Neuron (in vitro differentiated cells): ENCODE data around the gene NRBF2.

Experiments used
- H2AFZ ChIP-seq: one replicate; pipeline ENCODE4 v1.6.1; 2013; ENCODE audit warnings: low read depth, mild to moderate bottlenecking, inconsistent platforms, low read length, moderate library complexity
- H3K27me3 ChIP-seq: one replicate; pipeline ENCODE4 v1.6.1; 2013; ENCODE audit warnings: low read length; ENCODE audit not compliant: insufficient read depth
- H3K36me3 ChIP-seq: one replicate; pipeline ENCODE4 v1.6.1; 2013; ENCODE audit warnings: low read length; ENCODE audit not compliant: insufficient read depth
- H3K4me1 ChIP-seq: one replicate; pipeline ENCODE4 v1.6.1; 2013; ENCODE audit warnings: low read length; ENCODE audit not compliant: insufficient read depth
- H3K4me3 ChIP-seq: 2 replicates; pipeline ENCODE4 v1.5.1; 2013; ENCODE audit warnings: mild to moderate bottlenecking, low read length, moderate library complexity
- H3K9me3 ChIP-seq: one replicate; pipeline ENCODE4 v1.6.1; 2013; ENCODE audit warnings: low read length

Gene NRBF2

DNA sequence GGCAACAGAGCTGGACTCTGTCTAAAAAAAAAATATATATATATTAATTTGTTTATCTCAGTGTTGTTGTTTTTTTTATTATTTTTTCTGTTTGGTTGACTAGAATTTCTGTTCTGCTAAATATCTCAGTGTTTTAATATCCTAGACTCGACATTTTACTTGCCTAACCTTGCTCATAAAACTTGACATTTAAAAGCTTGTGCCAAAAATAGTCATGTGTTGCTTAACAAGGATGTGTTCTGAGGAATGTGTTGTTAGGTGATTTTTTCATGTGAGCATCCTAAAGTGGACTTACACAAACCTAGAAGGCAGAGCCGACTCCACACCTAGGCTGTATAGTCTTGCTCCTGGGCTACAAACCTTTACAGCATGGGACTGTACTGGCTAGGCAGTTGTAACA is 23.1 kb downstream of the NRBF2 start:
- Histone ChIP-seq H3K9me3 (no peaks in the 10 kb centered on the region), H2AFZ (no peak overlapping the region), H3K27me3 (no peaks in the 10 kb centered on the region), H3K4me3 (no peak overlapping the region), H3K4me1 (no peaks in the 10 kb centered on the region), H3K36me3 (peaks cover 29% of the 10 kb centered on the region)

DNA sequence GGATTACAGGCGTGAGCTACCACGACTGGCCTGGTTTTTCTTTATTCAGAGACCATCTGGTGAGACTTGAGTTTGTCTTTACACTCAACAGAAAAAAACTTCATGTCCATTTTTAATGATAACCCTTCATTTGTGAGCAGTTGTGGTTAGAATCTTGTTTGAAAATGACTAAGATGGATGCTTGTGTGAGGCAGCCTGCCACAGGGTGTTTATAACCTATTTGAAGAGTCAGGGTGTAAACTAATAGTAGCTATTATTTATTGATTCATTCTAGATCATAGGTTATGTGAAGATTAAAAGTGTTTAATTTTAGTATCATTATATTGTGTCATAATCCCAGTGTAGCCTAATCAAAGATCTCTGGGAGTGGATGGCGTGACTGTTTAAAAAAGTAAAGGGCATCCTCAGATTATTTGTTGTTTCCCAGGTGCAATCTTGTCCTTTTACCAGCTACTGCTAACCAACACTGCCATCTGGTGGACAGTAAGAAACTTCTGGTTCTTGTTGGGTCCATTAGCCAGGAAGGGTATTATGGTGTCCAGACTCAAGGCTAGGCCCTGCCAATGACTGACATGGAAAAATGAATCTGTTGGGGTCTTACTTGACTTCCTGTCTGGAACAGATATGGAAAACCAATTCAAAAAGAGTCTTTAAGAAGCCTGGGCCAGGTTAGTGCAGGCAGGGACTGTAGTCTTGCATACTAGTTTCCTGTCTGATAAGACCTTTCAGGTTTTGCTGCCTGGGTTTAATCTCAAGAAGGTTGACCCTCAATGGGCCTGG is 24.9 kb downstream of the NRBF2 start:
- H3K9me3 ChIP-seq: no peaks in the 10 kb centered on the region
- no peak overlapping the region for H2AFZ ChIP-seq
- H3K4me3 ChIP-seq: no peak overlapping the region
- H3K27me3 ChIP-seq: no peaks in the 10 kb centered on the region
- H3K4me1 ChIP-seq: no peaks in the 10 kb centered on the region
- peaks cover 16% of the 10 kb centered on the region for H3K36me3 ChIP-seq

DNA sequence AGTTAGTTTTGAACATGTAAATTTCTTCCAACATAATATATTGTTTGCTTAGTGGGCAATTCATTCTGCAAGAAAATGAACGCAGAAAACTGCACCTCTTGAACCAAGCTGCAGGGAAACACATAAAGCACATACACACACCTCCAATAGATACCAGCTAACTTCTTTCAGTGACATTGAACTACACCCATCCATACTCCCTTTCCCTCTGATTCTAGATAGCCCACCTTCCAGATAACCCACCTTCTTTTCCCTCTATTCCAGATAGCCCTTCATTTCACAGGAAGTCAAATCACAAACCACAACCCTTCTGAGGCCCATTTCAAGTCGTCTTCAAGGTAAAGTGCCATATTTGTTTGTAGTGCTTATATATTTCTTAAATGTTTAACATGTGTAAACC is 28.5 kb downstream of the NRBF2 start:
- H3K9me3 ChIP-seq: no peaks in the 10 kb centered on the region
- H3K27me3 ChIP-seq: no peaks in the 10 kb centered on the region
- peaks cover 16% of the 10 kb centered on the region for H3K36me3 ChIP-seq

DNA sequence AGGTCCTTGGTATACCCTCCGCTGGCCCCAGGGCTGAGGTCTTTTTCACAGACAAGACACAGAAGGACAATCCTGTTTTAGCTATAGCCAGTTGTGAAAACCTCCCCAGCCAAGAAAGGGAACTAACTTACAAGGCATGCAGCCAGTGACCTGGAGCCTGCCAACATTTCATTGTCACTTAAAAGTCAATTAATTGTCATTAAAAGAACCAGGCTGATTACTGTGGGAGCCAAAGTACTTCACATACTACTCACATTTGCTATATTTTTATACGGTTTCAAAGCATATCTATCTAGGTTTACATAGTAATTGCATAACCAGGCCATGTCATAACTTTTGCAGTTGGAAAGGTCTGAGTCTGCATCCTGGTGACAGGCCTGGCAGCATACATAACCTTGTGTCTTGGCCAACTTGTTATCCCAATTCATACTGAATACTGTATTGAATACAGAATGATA is 31.1 kb downstream of the NRBF2 start:
- no peak overlapping the region for H3K4me3 ChIP-seq
- H3K9me3 ChIP-seq: no peaks in the 10 kb centered on the region
- no peak overlapping the region for H2AFZ ChIP-seq
- H3K36me3 ChIP-seq: peaks cover 30% of the 10 kb centered on the region
- H3K27me3 ChIP-seq: no peaks in the 10 kb centered on the region
- no peaks in the 10 kb centered on the region for H3K4me1 ChIP-seq

More for the DNA sequence above, 28.5 kb downstream of the NRBF2 start:
- Histone ChIP-seq H3K4me3 (no peak overlapping the region), H3K4me1 (no peaks in the 10 kb centered on the region), H2AFZ (no peak overlapping the region)

DNA sequence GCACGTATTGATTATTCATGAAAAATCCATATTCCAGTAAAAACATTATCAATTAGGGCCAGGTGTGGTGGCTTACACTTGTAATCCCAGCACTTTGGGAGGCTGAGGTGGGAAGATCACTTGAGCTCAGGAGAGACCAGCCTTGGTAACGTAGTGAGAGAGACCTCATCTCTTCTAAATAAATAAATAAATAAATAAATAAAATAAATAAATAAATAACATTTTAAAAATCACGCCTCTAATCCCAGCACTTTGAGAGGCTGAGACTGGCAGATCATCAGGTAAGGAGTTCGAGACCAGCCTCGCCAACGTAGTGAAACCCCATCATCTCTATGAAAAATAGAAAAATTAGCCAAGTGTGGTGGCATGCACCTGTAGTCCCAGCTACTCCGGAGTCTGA is 32.1 kb downstream of the NRBF2 start:
- H2AFZ ChIP-seq: no peak overlapping the region
- peaks cover 38% of the 10 kb centered on the region for H3K36me3 ChIP-seq
- no peaks in the 10 kb centered on the region for H3K27me3 ChIP-seq
- H3K4me1 ChIP-seq: no peaks in the 10 kb centered on the region
- H3K4me3 ChIP-seq: no peak overlapping the region
- H3K9me3 ChIP-seq: no peaks in the 10 kb centered on the region

DNA sequence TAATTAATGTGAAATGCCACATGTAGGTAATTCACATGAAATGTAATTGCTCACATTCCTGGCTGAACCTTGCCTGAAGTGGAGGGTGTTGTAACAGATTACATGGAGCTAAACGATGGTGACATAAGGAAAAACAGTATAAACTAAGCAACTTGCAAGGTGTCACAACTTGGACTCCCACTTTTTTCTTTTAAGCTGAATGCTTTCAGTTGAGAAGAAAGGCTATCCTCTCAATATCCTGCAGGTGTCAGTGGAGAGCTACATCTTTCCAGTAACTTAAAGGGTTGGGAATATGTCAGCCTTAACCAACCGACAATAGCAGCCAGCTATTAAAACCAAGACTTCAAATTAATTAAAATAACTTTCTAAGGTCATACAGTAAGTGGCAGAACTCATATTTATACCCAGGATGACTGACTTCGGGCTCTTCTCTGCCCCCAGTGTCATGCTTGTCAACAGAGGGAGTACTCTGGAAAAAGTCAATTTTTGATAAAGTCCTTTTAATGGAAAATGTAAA is 33.7 kb downstream of the NRBF2 start:
- Histone ChIP-seq H3K27me3 (no peaks in the 10 kb centered on the region), H2AFZ (no peak overlapping the region), H3K36me3 (peaks cover 52% of the 10 kb centered on the region), H3K4me1 (no peaks in the 10 kb centered on the region), H3K4me3 (no peak overlapping the region), H3K9me3 (no peaks in the 10 kb centered on the region)

DNA sequence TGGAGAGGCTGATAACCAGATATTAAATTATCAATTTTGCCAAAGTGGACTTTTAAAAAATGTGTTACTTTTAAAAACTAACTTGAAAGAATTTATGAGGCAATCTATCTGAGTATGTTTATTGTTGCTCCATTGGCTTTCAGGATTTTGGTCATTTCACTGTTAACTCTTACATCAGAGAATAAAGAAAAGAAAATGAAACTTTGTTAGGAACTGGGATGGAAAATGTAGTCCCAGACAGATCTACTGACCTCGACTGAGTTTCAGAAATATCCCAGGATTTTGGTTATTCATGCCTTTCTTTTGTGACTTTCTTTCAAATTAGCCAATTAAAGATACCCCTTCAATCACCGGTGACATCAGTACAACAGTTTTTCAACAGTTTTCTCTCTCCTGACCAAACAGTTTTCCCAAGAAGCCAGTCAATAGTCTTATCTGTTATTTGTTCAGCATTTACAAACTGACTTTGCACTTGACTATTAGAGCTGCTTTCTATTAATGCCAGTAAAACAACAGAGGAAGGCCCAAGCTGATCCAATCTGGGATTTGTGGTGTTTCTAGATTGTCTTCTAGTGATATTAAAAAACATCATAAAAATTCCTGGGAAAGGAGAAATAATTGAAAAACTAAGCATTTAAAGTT is 35.8 kb downstream of the NRBF2 start:
- Histone ChIP-seq H3K4me1 (no peaks in the 10 kb centered on the region), H3K9me3 (no peaks in the 10 kb centered on the region), H3K4me3 (no peak overlapping the region), H2AFZ (no peak overlapping the region), H3K36me3 (peaks cover 71% of the 10 kb centered on the region), H3K27me3 (no peaks in the 10 kb centered on the region)

DNA sequence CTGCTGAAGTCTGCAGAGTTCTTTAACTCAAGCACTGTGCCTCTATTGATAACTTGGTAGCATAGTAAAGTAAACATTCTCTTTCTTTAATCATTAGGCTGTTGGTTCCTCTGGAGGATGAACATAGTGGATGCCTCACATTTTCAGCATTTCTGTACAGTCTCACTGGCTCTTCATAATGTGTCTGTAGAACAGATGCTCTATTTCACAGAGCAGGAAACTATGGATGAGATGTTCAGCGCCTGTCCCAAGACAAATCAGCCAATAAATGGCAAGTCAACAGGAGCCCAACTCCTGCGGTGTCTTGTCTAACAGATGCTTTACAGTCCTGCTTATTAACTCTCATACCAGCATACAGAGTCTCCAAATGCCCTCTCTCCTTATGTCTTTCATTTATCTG is 36.5 kb downstream of the NRBF2 start:
- Histone ChIP-seq H3K4me1 (no peaks in the 10 kb centered on the region), H3K4me3 (no peak overlapping the region), H3K36me3 (peaks cover 72% of the 10 kb centered on the region), H3K27me3 (no peaks in the 10 kb centered on the region), H3K9me3 (no peaks in the 10 kb centered on the region), H2AFZ (no peak overlapping the region)

DNA sequence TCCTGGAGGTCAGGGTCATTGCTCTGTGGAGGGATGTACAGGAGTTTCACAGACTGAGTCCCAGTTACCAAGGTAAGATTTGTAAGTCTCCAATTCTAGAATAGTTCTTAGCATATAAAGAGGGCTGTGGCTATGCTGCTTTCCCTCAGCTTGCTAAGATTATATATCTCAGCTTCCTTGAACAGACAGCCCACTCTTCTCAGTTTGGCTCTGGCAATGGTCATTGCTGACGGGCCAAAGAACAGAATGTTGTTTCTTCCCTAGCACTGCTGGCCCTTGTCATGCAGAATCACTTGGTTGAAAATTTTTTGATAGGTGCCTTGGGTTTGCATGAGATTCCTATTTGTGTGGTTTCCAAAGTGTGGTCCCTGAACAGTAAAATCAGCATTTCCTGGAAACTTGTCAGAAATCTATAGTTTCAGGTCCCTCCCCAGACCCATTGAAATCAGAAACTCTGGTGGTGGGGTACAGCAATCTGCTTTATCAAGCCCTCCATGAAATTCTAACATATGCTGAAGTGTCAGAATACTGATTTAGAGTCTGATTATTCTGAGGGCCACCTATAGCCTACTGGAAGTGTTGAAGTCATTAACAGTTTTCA is 38.2 kb downstream of the NRBF2 start:
- H2AFZ ChIP-seq: no peak overlapping the region
- H3K27me3 ChIP-seq: no peaks in the 10 kb centered on the region
- H3K4me1 ChIP-seq: no peaks in the 10 kb centered on the region
- peaks cover 80% of the 10 kb centered on the region for H3K36me3 ChIP-seq
- no peaks in the 10 kb centered on the region for H3K9me3 ChIP-seq
- no peak overlapping the region for H3K4me3 ChIP-seq

DNA sequence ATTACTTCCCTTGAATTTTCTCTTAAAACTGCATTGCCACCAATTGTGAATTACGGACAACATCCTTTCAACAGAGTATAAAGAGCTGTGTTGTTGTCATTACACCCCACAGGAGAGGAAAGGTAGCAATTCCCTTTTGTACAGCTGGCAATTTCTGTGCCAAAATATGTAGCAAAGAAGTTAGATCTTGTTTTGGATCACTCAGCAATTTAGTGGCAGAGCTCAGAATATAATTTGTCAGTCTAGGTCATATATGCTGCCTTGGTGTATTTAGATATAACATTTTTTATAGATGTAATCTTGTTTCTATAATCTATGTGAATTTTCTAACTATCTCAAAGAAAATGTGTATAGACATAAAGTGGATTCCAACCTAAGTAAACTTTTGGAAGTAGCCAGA is 38.8 kb downstream of the NRBF2 start:
- Histone ChIP-seq H3K4me3 (no peak overlapping the region), H3K9me3 (no peaks in the 10 kb centered on the region), H2AFZ (no peak overlapping the region), H3K27me3 (no peaks in the 10 kb centered on the region), H3K36me3 (peaks cover 82% of the 10 kb centered on the region), H3K4me1 (no peaks in the 10 kb centered on the region)

DNA sequence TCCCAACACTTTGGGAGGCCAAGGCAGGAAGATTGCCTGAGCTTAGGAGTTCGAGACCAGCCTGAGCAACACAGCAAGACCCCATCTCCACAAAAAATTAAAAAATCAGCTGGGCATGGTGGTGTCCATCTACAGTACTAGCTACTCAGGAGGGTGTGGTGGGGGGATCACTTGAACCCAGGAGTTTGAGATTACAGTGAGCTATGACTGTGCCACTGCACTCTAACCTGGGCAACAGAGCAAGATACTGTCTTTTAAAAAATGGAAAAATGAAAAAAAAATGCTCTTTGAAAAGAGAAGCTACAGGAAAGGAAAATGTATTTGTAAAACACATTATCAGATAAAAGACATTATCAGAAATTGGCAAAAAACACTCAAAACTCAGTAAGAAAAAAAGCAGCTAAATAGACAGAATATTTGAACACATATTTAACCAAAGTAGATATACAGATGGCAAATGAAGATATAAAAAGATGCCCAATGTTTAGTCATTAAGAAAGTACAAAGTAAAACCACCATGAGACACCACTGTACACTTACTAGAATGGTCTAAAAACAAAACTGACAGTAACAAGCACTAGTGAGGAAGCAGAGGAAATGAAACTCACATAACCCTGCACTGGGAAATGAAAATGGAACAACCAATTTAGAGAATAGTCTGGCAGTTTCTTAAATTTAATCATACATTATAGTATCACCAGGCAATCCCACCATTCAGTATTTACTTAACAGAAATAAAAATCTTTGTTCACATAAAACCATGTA is 40.5 kb downstream of the NRBF2 start:
- no peaks in the 10 kb centered on the region for H3K27me3 ChIP-seq
- peaks cover 92% of the 10 kb centered on the region for H3K36me3 ChIP-seq
- H2AFZ ChIP-seq: no peak overlapping the region
- H3K4me3 ChIP-seq: no peak overlapping the region
- H3K4me1 ChIP-seq: no peaks in the 10 kb centered on the region
- H3K9me3 ChIP-seq: no peaks in the 10 kb centered on the region

DNA sequence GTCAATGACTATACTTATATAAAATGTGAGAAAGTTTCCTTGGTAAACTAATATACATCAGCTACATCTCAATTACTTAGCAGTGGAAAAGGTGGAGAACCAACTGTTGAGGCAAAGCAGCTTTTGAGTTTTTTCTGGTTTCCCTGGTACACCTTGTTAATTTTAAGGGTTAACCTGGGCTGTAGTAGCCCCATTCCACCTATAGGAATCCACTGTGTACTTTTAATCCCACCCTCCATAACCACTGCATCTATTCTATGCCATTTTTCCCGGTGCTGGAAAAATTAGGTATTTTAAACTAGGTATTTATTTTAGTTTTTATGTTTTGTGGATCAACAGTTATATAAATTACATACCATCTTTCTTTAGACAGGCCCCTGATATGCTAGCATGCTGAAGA is 42.4 kb downstream of the NRBF2 start:
- Histone ChIP-seq H3K4me3 (no peak overlapping the region), H3K9me3 (no peaks in the 10 kb centered on the region), H2AFZ (no peak overlapping the region), H3K27me3 (no peaks in the 10 kb centered on the region), H3K4me1 (no peaks in the 10 kb centered on the region), H3K36me3 (peaks cover 86% of the 10 kb centered on the region)

DNA sequence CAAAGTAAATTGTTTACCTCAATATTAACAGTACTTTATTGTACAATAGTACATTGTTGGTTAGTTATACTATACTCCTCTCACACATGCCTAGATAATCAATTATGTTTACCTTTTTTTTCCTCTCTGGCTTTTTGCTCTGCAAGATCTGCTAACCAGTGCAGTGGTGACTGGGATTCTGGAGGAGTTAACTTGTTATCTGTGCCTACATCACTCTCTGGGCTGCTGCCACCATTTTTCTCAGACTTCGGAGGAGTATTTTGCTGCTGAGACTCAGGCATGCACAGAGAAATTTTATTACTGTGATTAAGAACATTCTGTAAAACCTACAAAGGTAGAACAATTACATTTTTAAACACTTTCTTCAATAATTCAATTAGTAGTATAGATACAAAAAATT is 59.7 kb downstream of the NRBF2 start:
- Histone ChIP-seq H3K4me3 (no peak overlapping the region), H2AFZ (no peak overlapping the region), H3K27me3 (no peaks in the 10 kb centered on the region), H3K36me3 (peaks cover 73% of the 10 kb centered on the region), H3K4me1 (no peaks in the 10 kb centered on the region), H3K9me3 (no peaks in the 10 kb centered on the region)
